GM21381 (cell line): ENCODE results near the gene CCDC167.

Experiments
- ATAC-seq: cut with Tn5 transposase; IDR thresholded peaks from one replicate; pipeline ENCODE4 v1.9.1; 2021; ENCODE audit warnings: mild to moderate bottlenecking, moderate library complexity; ENCODE audit not compliant: unreplicated experiment

The CCDC167 gene

DNA sequence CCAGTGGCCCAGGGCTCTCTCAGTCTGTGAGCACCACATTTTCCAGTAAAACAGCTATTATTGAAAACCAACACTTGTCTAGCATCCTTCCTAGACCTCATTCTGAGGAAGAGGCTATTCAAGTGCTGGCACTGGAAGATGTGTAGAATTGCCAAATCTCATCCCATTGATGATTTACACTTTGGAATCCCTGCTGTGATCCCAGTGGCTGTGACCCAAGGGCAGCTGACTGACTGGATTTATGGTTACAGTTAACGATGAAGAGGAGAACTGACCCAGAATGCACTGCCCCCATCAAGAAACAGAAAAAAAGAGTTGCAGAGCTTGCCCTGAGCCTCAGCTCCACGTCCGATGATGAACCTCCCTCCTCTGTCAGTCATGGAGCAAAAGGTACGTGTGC, 64.3 kb downstream of the CCDC167 start:
- ATAC-seq, result no peak

DNA sequence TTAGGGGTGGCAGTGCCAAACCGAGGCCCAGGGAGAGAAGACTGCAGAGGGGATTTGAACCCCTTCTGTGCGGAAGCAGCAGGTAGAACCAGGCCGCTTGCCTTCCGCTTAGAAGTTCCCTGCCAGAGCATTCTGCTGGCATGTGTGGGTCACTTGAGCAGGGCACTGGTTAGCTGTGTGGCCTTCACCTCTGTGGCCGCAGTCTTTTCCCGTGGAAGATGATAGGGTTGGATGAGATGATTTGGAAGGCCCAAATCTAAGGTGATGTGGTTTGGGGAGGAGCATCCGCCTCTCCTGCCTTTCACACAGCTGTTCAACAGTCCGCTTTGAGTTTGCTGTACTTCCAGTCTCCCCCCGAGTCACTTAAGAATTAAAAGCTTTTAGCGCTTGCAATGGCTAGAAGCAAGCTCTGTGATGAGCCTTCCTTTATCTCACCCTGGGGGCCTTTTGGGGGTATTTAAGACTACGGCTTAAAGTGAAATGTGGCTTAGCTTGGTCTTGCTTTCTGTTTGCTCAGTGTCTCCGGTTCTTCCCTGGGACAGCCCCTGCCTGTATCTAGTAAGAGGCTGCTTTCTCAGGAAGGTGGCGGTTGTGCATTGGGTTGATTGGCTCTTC, 65.9 kb downstream of the CCDC167 start:
- peak; percentile 36 for ATAC-seq
